PC-3 (cell line): ENCODE measurements around the gene PATL1.
"Not testable (repeated sequence)": the region's sequence is repeated elsewhere in the genome, so short reads cannot be mapped to it uniquely, and the experiment has no call there.

Experiments
- CTCF ChIP-seq: fragments of 300-600 bp; sonication (generic); conservative IDR thresholded peaks from 2 replicates; pipeline ENCODE4 v1.5.1; 2017; ENCODE audit warnings: antibody characterized with exemption, low read depth, mild to moderate bottlenecking, low read length
- EZH2 ChIP-seq: fragments of 300-600 bp; sonication (generic); IDR thresholded peaks from one replicate; pipeline ENCODE4 v1.6.1; 2017; ENCODE audit warnings: antibody characterized with exemption, mild to moderate bottlenecking, low read length; ENCODE audit not compliant: unreplicated experiment
- EZH2phosphoT487 ChIP-seq: fragments of 300-600 bp; sonication (generic); IDR thresholded peaks from 2 replicates; pipeline ENCODE4 v1.6.1; 2018; ENCODE audit warnings: mild to moderate bottlenecking, antibody characterized with exemption, low read length, borderline replicate concordance

GRCh38 chr11:59700157-59700556 is 31.3 kb upstream of the PATL1 start:
- TF ChIP-seq CTCF, EZH2phosphoT487, EZH2: not testable (repeated sequence)
